Activated CD8-positive, alpha-beta memory T cell treated with anti-CD3 and anti-CD28 coated beads for 1 hour (primary cell): ENCODE data around the gene ALX3.
A peak's percentile ranks its signal among the peaks of the same experiment; 100 is the strongest.

ENCODE experiments used
- DNase-seq, 2 donors: peaks; one replicate each; pipeline ENCODE4 v3.0.0-alpha.2; 2020; ENCODE audit warnings: low read depth in 1 of 2; ENCODE audit errors: extremely low read depth in 1 of 2

Gene ALX3

DNA sequence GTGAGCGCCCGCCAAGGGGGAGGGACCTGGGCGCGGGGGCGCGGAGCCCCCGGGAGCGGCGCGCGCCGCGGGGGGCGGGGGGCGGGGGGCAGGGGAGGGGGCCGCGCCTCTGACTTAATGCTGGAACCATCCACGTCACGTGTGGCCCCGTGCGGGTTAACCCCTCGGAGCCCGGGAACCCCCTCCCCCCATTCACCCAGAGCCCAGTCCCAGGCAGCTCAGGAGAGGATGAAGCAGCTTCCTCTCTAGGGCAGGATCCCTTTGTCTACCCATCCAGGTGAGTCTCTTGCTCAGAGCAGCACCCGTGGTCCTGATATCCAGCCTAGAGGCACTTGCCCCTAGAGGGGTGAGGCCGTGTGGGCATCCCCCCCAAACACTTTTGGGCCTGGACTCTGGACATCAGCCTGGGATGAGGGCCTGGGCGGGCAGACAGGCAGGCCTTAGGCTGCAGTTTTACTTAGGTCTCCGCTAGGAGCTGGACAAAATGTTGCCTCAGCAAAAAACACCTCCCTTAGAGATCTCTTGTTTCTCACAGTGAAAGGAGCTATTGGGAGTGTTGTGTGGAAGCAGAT lies at the start of gene ALX3:
Gene ALX3, minus strand, starts transcription at position 2 of the 572 bp plus-strand sequence. CDS start 60 bp downstream, outside the sequence.
- DNase-seq = no peak

DNA sequence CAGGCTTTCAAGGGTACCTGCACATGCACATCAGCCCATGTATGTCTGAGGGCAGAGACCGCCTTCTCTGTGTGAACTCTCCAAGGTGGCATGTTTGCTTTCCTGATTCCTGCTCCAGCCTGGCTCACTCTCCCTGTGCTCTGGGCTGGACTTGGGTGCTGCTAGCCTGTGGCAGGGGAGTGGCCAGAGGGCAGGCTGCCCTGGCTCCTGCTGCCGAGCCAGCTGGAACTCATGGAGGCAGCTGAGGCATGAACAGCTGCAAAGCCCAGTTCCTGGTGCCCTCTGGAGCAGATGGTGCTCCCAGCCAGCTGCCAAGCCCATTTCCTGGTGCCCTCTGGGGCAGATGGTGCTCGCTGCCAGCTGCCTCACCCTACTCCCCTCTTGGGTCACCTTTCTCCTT lies 49.4 kb upstream of the ALX3 start:
- no peak for DNase-seq

DNA sequence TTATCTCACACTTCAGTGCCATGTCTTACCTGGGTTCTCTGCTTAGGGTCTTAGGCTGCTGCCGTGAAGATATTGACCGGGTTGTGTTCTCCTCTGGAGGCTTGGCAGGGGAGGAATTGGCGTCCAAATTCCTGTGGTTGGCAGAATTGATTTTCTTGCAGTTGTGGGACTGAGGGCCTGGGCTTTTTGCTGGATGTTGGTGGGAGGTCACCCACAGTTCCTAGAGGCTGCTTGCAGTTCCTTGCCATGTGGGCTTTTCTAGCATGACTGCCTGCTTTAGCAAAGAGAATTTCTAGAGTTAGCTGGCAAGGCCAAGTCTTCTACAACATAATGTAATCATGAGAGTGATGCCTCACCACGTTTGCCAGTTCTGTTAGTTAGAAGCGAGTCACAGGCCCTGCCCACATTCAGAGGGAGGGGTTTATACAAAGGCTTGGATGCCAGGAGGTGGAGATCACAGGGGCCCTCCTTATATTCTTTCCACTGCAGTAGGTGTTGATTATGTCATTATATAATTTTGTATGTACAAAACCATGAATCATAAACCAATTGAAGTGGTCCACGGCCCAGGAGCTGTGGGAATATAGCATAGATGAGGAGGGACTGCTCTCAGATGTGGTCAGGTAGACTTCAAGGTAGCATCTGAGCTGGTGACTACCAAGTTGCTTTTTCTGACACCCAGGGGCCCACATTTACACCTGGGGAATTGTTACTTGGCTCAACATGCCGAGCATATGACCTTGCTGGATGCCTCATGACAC lies 48.3 kb upstream of the ALX3 start:
- DNase-seq = no peak

DNA sequence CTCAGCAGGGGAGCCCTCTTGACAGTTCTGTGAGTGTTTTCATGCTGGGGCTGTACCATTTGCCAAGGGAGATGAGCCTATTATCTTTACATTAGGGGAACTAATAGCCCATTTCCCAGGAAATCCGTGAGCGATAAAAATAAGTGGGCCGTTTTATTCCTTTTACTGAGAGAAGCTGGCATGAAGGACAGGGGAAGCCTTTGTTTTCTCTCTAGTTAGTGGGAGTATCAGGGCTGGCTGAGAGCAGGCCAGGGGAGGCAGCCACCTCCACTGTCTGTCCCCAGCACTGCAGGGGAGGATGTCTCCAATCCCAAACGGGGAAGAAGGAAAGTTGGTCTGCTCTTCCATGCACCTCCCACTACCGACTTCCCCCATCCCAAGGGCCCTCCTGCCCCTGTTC lies 44.3 kb upstream of the ALX3 start:
- DNase-seq = no peak

DNA sequence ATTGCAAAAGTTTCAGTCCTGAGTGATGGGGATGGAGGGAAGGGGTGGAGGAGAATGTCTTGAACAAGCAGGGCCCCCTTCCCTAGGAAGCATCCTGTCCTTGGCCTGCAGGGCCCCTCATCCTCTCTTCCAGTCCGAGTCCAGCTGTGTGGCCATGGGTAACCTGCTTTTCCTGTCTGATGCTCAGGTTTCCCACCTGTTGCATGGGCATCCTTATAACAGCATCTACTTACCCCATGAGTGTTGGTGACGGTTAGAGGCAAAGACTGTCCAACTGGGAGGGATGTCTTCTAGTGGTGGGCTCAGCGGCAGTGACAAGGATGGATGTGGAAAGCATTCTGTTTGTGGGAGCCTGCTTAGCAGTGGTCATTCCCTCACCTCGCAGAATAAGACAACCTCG lies 43.7 kb upstream of the ALX3 start:
- DNase-seq = no peak

DNA sequence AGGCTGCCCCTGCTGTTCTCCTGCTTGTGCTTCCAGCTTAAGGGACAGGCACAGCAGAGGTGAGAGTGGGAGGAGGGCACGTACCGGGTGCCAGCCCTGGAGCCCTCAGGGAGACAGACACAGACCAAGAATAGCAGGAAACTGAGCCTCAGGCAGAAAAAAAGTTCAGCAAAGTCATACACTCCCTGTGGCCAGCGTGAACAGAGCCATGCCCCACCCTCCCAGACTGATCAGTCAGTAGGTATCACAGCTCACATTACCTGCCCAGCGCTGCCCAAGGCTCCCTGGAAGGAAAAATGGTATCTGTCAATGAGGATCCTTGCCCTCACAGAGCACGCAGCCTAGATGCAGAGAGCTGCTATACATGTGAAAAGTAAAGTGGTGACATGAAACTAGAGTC lies 43.1 kb upstream of the ALX3 start:
- no peak for DNase-seq

DNA sequence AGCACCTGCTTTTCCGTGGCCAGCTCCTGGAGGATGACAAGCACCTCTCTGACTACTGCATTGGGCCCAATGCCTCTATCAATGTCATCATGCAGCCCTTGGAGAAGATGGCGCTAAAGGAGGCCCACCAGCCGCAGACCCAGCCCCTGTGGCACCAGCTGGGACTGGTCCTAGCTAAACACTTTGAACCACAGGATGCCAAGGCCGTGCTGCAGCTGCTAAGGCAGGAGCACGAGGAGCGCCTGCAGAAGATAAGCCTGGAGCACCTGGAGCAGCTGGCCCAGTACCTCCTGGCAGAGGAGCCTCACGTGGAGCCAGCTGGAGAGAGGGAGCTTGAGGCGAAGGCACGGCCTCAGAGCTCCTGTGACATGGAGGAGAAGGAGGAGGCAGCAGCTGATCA lies 42.2 kb upstream of the ALX3 start:
- DNase-seq = no peak

DNA sequence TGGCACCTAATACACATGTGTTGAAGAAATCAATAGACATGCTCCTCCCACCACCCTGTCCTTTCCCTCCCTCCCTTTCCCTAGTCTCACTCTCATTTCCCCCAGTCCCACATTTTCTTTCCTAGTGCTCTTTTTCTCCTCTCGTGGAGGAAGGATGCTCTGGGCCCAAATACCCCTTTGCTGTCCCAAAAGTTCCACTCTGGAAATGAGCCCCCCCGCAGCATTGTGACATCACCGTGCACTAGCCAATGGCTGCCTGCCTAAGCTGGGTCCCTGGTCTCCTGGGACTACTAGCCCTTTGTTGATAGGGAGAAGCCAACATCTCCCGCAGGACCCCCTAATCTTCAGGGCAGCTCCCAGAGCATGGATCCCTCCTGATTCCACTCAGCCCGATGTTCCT lies 41.7 kb upstream of the ALX3 start, which contains the start of gene UBL4B:
Gene UBL4B, plus strand, starts transcription at position 301 of the 400 bp plus-strand sequence. Its CDS starts 92 bp downstream, at position 393.
- DNase-seq = no peak

DNA sequence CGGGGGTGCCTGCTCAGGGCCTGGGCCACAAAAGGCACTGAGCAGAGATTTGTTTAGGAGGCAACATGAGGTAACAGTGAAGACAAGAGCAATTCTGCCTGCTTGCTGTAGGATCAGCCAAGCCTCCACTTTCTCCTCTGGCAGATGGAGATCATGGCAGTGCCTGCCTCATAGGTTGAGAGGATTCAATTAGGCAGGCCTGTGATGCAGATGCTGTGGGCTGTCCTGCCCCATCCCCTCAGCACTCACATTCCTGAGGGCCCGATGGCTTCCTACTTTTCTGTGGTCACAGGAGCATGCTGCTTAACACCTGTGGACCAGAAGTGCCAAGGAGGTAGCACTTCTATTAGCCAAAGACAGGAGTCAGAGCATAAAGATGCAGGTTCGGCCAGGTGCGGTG lies 40.6 kb upstream of the ALX3 start:
- DNase-seq = no peak

DNA sequence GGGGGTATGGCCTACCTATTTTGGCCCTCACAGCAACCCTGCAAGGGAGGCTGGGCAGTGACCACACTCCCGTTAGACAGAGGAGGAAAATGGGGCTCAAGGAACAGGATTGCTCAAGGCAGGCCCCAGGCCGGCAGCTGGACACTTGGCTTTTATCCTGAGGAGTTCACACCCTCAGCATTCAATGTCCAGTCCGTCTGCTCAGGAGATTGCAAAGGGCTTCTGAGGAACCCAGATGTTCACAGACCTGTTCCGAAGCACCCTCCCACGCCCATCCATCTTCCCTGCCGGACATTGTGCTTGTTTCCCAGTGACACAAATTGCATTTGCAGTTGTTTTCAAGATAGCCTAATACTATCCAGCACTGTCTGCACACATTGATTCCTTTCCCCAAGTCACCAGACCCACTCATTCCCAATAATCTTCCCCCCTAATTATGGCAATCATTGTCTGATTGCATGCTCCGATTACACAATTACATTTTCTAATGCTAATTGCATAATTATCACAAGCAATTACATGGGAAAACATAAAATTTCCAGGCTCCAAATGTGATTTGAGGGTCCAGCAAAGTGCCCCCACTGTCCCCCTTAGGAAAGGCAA lies 37.5 kb upstream of the ALX3 start:
- DNase-seq = no peak

DNA sequence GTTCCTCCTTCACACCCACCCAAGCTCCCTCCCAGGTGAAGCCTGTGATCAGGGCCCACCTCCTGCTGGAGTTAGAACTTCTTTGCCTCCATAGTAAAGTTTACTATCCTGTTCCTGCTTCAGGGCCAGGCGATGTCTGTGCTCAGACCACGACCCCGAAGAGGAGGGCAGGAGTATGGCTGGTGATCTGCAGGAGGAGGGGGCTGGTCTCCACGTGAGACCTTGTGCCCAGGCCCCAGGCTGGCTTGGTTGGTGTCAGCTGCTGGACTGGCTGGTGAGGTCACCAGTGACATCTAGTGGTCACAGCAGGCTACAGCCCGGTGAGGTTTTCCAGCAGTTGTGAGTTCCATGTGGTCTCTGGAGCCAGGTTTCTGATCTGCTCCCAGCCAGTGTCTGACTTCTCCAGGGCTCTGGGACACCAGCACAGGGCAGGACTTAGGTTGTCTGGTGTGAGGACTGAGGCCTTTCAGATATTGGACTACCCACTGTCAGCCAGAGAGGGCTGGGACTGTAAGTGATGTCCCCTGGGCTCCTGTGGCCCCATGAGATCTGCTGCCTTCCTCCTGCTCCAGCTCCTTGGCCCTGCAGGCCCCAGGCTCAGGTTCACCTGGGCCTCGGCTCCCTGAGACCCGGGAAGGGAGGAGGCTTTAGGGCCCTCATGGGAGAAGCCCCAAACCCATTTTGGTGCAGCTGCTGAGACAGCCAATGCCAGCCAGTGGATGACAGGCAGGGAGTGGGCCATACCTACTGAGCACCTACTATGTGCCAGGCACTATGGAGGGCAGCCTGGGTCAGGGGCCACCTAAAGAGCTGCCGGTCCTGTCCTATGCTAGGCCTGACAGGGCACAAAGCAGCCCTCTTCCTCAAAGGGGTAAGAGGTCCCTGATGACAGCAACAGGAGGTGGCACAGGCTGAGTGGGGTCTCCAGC lies 35.8 kb upstream of the ALX3 start:
- DNase-seq = peak; percentile 10 to 33

DNA sequence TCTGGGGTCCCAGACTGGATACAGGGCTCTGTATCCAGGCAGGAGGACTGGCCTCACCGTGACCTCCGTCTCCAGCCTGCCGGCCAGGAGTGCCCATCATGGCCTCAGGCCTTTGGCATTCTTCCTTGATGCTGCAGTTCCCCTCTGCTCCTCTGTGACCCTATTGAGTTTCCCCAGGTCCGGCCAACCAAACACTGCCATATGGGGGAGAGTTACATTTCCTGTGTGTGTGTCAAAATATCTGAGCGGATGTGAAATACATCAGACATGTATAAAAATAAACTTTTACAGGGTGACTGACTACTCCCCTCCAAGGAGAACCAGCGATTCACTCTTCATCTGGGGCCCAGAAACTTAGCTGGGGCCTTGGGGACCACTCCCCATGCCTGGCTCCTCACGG lies 31.6 kb upstream of the ALX3 start:
- DNase-seq = no peak

DNA sequence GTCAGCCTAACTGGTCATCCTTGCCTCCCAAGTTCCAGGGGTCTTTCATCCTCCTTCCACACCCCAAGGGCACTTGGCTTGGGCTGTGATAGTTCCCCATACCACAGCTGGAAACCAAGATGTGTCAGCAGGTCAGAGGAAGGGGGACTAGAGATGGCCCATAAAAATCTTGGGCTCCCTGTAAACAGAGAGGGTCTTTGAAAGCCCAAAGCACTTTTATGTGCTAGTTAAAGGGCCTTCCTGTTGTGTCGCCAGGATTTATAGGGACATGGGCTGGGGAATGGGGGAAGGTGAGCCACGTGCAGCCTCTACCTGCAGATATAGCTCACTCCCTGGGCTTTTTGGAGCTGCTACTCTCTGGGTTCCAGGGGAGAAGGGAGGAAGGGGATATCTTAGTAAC lies 29.9 kb upstream of the ALX3 start:
- no peak for DNase-seq

DNA sequence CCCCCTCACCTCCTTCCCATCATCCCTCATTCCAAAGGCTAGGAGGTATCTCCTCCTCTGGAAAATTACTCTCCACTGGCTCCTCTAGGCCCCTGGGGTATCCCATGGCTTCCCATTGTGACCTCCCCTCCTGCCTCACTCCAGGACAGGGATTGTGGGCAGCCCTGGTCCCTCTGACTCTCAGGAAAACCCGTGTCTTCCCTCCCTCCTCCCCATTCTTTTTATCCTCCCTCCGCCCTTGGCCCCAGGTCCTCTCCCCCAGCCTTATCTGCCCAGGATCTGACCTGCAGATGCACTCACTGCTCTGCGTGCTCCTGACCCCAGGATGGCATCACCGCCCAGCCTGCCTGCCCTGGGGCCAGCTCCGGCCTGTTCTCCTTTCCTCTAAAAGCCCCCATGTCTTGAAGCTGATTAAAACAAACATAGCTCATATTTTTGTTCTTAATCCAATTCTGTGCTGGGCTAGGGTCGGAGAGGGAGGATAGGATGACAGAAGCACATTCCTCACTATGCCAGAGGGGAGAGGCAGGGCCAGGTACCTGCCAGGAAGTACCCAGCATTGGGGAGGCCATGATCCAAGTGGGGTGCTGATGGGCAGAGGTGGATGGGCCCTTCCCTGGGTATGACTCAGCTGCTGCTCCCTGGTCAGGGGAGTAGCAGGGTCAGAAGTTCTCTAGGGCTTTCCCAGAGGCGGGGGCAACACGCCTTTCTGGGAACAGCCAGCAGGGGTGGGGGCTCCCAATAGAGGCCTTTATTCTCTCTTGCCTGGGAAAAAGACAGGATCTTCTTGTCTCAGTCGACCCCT lies 28.0 kb upstream of the ALX3 start:
- no peak for DNase-seq

DNA sequence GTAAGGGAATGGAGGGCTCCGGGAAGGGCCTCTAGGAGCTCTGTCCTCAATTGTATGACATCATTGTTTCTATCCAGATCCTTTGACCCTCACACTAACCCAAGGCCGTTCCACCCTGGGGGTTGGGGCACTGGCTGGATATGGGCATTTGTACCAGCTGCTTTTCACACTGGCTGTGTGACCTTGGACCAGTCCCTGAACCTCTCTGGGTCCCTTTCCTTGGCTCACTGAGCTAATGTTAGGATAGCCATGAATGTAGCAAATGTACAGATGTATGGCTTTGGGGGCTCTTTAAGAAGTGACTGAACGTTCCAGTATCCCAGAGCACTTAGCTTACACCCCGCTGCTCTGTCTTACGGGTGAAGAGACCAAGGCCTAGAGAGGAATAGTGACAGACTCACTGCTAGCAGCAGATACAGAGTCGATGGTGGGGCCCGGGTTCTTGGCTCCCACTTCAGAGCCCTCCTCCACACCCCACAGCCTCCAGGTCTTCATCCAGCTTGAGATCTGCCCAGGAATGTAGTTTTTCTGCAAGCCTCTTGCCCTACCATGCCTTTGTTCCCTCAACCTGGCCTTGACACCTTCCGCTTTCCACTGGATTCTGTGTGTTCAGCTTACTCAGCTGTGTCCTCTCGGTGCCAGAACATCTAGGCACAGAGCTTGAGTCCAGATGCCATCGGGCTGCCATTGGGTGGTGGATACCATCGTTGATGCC lies 27.2 kb upstream of the ALX3 start:
- no peak for DNase-seq

DNA sequence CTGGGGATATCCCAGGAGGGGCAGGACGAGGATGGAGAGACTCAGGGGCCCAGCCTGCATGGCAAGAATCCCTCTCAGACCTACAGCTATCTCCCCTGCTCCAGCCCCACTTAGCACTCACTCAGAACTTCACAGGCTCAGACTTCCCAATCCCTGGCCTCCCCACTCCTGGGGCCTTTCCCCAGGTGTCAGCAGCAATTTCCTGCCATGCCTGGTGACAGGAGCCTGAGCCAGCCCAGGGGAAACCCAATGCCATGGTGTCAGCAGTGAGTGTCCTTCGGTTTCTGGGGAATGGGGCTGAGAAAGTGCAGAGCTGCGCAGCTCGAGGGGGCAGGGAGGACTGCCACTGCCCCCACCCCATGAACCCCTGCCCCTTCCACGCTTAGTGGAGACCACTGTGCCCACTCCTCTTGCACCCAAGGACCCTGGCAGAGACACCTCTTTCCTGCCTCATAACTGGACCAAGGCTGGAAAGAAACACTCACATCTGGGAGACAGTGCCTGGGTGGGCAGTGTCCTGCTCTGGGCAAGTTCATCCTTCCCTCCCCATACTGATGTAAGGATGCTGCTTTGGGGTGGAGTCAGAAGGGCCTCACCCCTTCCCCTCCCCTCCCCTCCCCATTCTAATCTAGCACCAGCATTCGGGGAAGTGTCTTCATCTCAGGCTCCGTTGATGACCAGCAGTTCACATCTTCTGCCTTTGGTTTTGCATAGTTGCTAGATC lies 24.6 kb upstream of the ALX3 start:
- no peak for DNase-seq

DNA sequence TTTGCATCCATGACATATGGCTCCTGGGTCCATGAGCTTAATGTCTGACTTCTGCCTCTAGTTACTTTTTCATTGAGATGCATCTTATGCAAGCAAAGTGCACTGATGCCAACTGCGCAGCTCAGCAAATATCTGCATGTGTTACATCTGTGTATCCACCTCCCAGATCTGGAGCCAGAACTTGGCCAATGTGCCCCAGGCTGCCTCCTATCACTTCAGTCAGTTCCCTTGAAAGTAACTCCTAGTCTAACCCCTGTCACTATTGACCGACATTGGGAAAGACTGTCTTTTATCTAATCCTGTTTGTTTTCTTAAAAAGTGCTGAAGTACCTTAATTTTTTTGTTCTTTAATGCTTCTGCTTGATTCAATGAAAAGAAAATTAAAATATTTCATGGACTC lies 22.5 kb upstream of the ALX3 start:
- no peak for DNase-seq

DNA sequence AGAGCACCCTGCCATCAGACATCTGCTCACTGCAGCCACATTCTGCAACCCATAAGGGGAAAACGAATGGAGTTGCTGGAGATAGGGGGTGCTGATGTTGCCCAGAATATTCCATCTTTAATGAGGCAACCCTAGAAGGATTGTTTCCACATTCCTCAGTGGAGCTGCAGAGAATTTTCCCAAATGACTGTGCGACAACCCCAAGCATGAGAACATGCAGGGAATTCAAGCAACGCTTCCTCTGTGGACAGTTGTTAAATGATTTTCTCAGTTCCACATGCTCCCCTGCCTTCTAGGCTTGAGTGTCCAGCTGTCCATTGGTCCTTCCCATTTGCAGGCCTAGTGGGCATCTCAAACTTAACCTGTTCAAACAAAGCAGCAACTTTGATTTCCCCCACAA lies 21.3 kb upstream of the ALX3 start:
- no peak for DNase-seq

DNA sequence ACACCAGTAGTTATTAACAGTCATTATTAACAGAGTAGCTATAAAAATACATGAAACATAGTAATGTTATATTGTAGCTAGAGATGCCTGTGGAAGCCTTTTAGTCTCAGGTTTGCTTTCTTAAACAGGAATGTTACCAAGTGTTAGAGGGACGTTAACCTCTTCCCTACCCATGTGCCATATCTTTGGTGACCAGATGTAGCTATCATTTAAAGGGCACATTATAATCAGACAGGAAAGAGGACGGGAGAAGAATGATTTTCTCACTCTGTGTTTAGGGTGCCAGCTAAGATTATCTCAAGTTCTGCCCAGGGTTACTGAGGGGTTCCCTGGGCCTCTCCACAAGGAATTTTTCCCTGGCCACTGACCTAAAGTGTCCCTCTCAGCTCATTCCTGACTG lies 20.9 kb upstream of the ALX3 start:
- no peak for DNase-seq
